GM12864 (cell line): ENCODE results near the gene KRT7.

ENCODE experiments used
- DNase-seq: peaks from one replicate; pipeline ENCODE4 v3.0.0-alpha.2; 2011; ENCODE audit warnings: low read depth
- H3K4me3 ChIP-seq: 2 replicates; pipeline ENCODE4 v1.5.1; 2011; ENCODE audit warnings: mild to moderate bottlenecking, low read depth, low read length, control low read depth
- TF ChIP-seq, protein P1 (sequence below): IDR thresholded peaks from 2 replicates; pipeline ENCODE4 v1.5.1; 2011; ENCODE audit warnings: low read depth, mild to moderate bottlenecking, moderate library complexity, low read length, control low read depth, inconsistent platforms; ENCODE audit errors: missing control alignments

The KRT7 gene

DNA sequence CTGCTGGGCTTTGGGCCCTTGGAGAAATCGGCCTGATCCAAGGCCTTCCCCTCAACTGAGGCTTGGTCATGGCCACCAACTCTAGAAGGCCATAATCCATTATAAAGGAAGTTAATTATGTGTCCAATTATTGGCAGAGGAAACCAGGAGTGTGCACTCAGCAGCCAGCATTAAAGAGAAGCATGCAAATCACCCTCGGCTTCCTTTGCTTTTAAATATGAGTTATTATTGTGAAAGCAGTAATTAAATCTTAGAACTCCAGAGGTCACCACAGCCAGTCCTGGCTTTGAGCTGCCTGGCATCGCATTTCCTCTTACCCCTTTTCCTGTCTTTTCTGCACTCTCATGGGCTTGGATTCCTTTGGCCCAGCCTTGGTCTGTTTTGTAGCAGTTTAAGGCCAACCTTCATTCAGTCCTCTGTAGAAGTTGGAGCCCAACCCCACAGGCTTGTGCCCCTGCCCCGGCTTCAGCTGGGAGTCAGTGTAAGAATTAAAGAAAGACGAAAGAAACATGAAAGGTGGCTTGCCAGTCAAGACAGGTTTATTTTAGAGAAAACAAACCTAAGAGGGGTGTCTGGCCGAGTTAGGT lies 26.7 kb downstream of the KRT7 start:
- no peak for DNase-seq
- H3K4me3 ChIP-seq, result no peak overlapping the region
- TF ChIP-seq, protein P1, sequence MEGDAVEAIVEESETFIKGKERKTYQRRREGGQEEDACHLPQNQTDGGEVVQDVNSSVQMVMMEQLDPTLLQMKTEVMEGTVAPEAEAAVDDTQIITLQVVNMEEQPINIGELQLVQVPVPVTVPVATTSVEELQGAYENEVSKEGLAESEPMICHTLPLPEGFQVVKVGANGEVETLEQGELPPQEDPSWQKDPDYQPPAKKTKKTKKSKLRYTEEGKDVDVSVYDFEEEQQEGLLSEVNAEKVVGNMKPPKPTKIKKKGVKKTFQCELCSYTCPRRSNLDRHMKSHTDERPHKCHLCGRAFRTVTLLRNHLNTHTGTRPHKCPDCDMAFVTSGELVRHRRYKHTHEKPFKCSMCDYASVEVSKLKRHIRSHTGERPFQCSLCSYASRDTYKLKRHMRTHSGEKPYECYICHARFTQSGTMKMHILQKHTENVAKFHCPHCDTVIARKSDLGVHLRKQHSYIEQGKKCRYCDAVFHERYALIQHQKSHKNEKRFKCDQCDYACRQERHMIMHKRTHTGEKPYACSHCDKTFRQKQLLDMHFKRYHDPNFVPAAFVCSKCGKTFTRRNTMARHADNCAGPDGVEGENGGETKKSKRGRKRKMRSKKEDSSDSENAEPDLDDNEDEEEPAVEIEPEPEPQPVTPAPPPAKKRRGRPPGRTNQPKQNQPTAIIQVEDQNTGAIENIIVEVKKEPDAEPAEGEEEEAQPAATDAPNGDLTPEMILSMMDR, result no peak

DNA sequence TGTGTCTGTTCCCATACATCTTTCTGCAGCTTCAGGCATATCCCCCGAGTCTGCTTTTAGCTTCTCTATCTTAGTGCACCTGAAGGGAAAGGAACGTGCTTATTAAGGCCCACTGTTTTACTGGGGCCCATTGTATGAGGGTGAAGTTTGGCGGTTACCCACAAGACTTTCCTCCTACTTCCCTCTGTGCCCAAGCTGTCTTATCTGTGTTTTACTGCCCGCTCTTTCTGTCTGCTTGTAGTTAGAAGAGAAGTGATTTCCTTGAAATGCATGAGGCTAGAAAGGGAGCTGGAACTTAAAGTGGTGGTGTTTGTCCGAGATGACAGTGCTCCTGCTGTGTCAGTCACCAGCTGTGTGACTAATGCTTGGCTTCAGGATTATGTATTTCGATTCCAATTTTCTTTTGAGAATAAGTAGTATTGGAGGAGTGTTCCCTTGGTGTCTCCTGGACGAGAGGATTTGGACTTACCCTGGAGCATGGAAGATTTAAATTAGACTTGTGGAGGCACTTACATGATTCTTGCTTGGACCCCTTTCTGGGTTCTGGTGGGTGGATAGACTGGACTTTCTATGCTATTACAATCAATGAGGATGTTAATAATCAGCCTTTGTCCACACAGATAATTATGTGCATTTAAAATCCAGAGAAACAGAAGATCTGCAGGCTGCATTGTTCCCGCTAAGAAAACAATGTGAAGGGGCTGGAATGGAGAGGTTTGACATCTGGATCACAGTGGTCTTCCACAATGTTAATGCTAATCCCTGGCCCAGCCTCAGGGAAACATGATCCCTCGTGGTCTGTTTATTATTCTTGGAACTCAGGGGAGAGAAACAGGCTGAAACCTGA lies 27.5 kb downstream of the KRT7 start:
- TF ChIP-seq, protein P1, result no peak
- DNase-seq, result no peak

DNA sequence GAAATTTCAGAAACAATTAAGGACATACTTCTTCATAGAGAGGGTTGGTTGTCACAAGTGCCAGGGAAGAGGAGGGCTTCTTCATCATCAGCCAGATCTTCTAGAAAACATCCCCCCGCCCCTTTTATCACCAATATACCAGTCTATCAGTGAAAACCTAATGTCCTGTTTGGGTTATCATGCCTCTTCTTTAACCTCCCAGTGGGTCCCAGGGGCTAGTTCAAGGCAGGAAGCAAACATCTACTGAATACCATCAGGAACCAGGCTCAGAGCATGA lies 28.1 kb downstream of the KRT7 start:
- no peak overlapping the region for H3K4me3 ChIP-seq
- DNase-seq, result no peak
- TF ChIP-seq, protein P1, result no peak

More for the DNA sequence above, 27.5 kb downstream of the KRT7 start:
- no peak overlapping the region for H3K4me3 ChIP-seq

DNA sequence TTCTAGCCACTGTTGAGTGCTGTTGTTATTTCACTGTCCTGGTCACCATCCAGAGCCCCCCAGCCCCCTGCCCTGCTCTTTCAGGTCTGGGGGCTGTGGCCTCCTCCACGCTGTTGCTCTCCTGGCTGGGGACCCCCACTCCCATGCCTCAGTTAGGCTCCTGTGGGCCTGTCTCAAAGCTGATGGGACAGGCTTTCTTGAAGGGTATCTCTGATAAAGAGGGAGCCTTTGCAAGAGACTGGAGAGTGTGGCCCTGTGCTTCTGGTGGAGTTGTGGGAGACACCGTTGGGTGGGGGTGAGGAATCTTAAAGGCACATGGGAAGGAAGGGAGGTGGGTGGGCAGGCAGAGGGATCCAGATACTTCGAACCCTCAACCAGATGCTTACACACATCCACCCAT lies 29.2 kb downstream of the KRT7 start:
- no peak for DNase-seq
- TF ChIP-seq, protein P1, result no peak
- no peak overlapping the region for H3K4me3 ChIP-seq

DNA sequence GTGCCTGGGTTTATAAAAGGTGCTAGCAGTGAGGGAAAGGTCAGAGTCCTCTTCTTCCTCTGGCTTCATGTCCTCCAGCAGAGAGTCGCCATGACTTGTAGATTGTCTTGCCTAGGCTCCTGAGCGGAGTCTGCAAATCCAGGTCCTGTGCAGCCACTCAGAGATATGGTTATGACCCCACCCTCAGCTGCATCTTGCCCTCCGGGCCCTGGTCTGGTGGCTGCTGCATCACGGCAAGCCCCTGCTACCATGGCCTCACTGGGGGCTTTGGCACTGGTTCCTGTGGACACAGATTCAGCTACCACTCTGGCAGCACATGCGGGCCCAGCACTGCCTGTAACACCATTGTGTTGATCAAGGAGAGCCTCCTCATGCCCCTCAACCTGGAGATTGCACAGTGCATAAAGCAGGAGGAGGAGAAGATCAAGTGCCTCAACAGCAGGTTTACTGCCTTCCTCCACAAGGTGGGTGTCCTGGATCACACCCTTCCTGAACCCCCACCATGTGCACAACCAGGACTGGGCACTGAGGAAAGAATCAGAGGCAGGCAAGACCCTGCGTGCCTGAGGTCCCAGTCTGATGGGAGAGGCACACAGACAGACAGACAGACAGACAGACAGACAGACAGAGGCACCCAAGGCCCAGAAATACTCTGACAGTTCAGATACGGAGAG lies 30.9 kb downstream of the KRT7 start:
- TF ChIP-seq, protein P1, result no peak
- H3K4me3 ChIP-seq, result no peak overlapping the region
- no peak for DNase-seq

DNA sequence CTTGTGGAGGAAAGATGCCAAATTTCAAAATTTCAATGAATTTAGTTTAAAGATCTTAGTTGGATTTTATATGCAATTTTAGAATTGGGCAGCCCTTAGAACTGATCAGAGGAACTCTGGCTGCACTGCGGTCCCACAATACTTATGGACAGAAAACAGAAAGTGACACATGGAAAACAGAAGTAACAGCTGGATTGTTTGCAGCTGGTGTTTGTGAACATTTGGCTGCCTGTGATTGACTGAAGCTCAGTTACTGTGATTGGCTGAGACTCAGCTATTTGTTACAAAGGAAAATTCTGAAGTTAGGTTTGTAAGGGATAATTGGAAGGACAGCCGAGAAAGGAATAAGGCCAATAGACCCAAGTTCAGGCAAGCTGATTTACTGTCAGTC lies 31.4 kb downstream of the KRT7 start:
- DNase-seq, result no peak
- no peak overlapping the region for H3K4me3 ChIP-seq
- TF ChIP-seq, protein P1, result no peak
